Transverse colon (tissue), 4 donors: ENCODE data around the gene MAOB. TPM values are rescaled to one million over a fixed set of nuclear protein-coding genes. Genes with fewer than 3 reads are reported as not detected.
"Not testable (repeated sequence)": the region's sequence is repeated elsewhere in the genome, so short reads cannot be mapped to it uniquely, and the experiment has no call there.

Experiments
- DNase-seq: peaks from one replicate; pipeline ENCODE4 v3.0.0-alpha.2; 2019
- H3K27ac ChIP-seq, 4 donors: fragments of 200-600 bp; sonication (generic); 2 replicates each; pipeline ENCODE4 v1.5.1; 2016 to 2018; ENCODE audit warnings: inconsistent platforms in 4 of 4
- H3K27me3 ChIP-seq: fragments of 200-600 bp; sonication (generic); 2 replicates; pipeline ENCODE4 v1.5.1; 2017; ENCODE audit warnings: inconsistent platforms
- H3K36me3 ChIP-seq, 4 donors: fragments of 200-600 bp; sonication (generic); 2 replicates each; pipeline ENCODE4 v1.5.1; 2017 to 2019; ENCODE audit warnings: inconsistent platforms in 4 of 4
- H3K4me1 ChIP-seq, 4 donors: fragments of 200-600 bp; sonication (generic); 2 replicates each; pipeline ENCODE4 v1.5.1; 2017 to 2020; ENCODE audit warnings: inconsistent platforms in 4 of 4
- H3K4me3 ChIP-seq, 4 donors: fragments of 200-600 bp; sonication (generic); 1 replicate in 1 of 4; 2 replicates in 3 of 4; pipeline versions ENCODE4 v1.5.1 to v1.6.1; 2017 to 2019; ENCODE audit warnings: inconsistent platforms in 4 of 4
- H3K9me3 ChIP-seq, 2 donors: fragments of 200-600 bp; sonication (generic); 2 replicates each; pipeline ENCODE4 v1.5.1; 2017 to 2019; ENCODE audit warnings: inconsistent platforms in 2 of 2
- CTCF ChIP-seq, 5 experiments: fragments of 200-600 bp in 3 of 5; fragments of 450-650 bp in 2 of 5; sonication (generic) in 3 of 5; IDR thresholded peaks; 1 replicate in 2 of 5; 2 replicates in 3 of 5; pipeline ENCODE4 v1.5.1; 2016 to 2017; ENCODE audit warnings: antibody characterized with exemption in 5 of 5, inconsistent platforms in 3 of 5, mild to moderate bottlenecking in 2 of 5, moderate library complexity in 1 of 5
- EP300 ChIP-seq: sonication (generic); formaldehyde crosslinking; IDR thresholded peaks from one replicate; pipeline ENCODE4 v1.6.1; 2017; ENCODE audit warnings: antibody characterized with exemption, low read depth
- POLR2A ChIP-seq: fragments of 450-650 bp; IDR thresholded peaks from one replicate; pipeline ENCODE4 v1.6.1; 2016; ENCODE audit warnings: antibody characterized with exemption, mild to moderate bottlenecking, moderate library complexity
- POLR2AphosphoS5 ChIP-seq, 3 donors: sonication (generic); formaldehyde crosslinking; IDR thresholded peaks; one replicate each; pipeline ENCODE4 v1.6.1; 2016; ENCODE audit warnings: antibody characterized with exemption in 3 of 3
- WGBS, 2 donors: methylation state at CpG; one replicate each; pipeline ENCODE4 v1.1.5; 2018; ENCODE audit warnings: low coverage in 1 of 2; 5-methylcytosine and 5-hydroxymethylcytosine counted together
- in situ Hi-C, 4 donors: fragments of 200-750 bp; cut with MboI; loops; one replicate each; pipeline versions ENCODE4 v1.15.0 to v1.15.1; 2017; ENCODE audit warnings: low sequenced_read_pairs in 3 of 4, low pct_ligation_motif_present in 1 of 4, low pct_unique_long_range_greater_than_20kb in 1 of 4
- intact Hi-C: fragments of 100-400 bp; cut with DNase I; formaldehyde crosslinking; loops from one replicate; pipeline ENCODE4 v1.15.1; 2023; ENCODE audit warnings: low total_unique reads
- total RNA-seq, 4 donors: library from RNA; depleted of rRNA; stranded (reverse); fragments of >200 nt; gene quantifications; one replicate each; pipeline ENCODE4 v1.1.0, GENCODE V29; 2016

MAOB gene
- total RNA-seq, 4 donors from 2014 or later, result 2.4 to 44.9 (median 11.2) TPM

DNA sequence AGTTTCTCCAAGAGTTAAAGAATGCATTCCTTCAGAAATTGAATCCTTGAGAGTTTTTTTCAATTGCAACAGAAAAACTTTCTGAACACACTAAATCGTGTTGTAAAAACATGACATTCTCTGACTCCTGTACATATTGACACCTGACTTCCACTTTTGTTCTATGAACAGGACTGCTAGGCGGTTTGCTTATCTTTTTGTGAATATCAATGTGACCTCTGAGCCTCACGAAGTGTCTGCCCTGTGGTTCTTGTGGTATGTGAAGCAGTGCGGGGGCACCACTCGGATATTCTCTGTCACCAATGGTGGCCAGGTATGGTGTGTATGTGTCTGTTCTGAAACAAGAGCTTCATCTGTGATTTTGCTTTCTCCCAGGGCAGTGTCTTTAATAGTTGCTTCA is 154.2 kb downstream of the MAOB start:
- no peak overlapping the region for H3K4me3 ChIP-seq
- in situ Hi-C loops (no loop called here), intact Hi-C loops (no loop called here)
- no peak for DNase-seq
- TF ChIP-seq CTCF (IDR thresholded peaks at IDR 0.05) (no peak), POLR2A (no peak), EP300 (no peak), POLR2AphosphoS5 (IDR thresholded peaks at IDR 0.05) (no peak)
- 60 to 78% methylated on average over 1 to 5 of the region's 5 CpGs for WGBS, 2 donors
- H3K9me3 ChIP-seq, result no peaks in the 10 kb centered on the region
- peaks cover 0 to 3% (median 0%) of the 10 kb centered on the region in 4 donors for H3K4me1 ChIP-seq
- H3K27ac ChIP-seq, result no peak overlapping the region
- no peaks in the 10 kb centered on the region for H3K27me3 ChIP-seq
- no peaks in the 10 kb centered on the region for H3K36me3 ChIP-seq

GRCh38 chrX:43727254-43727653 is 155.0 kb downstream of the MAOB start:
- peak overlapping the region in 1 of 4 donors; percentile 9 for H3K27ac ChIP-seq
- H3K4me3 ChIP-seq, H3K36me3 ChIP-seq, intact Hi-C loops, in situ Hi-C loops, H3K27me3 ChIP-seq, H3K9me3 ChIP-seq, H3K4me1 ChIP-seq: not testable (repeated sequence)
- DNase-seq, result peak; percentile 54
- 83% methylated on average over 6 of the region's 6 CpGs; no CpG with 5 or more reads in 1 of the 2 donors for WGBS, 2 donors

GRCh38 chrX:43725227-43725626 is 157.0 kb downstream of the MAOB start:
- in situ Hi-C loops, H3K27me3 ChIP-seq, H3K36me3 ChIP-seq, H3K9me3 ChIP-seq, intact Hi-C loops, H3K4me1 ChIP-seq, H3K27ac ChIP-seq, DNase-seq, H3K4me3 ChIP-seq: not testable (repeated sequence)
- 75 to 100% methylated on average over 1 to 5 of the region's 5 CpGs for WGBS, 2 donors

DNA sequence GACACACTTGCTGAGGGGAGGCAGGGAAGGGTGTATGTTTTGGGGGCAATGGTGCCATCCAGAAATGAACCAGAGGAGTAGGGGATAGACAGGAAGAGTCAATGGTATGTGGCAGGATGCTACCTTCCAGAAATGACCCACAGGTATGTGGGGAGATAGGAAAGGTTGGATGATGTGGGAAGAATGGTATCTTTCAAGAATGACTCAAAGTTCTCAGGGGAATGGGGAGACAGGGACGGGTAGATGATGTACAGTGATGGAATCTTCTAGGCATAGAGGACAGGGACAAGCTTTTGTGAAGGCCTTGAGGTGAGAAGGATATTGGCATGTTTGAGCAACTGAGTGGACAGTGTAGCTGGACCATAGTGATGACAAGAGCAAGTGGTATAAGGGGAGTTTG is 161.3 kb downstream of the MAOB start:
- in situ Hi-C loops, result no loop called here
- no peak for TF ChIP-seq EP300
- TF ChIP-seq CTCF (IDR thresholded peaks at IDR 0.05), result no peak
- no peak for TF ChIP-seq POLR2A
- TF ChIP-seq POLR2AphosphoS5 (IDR thresholded peaks at IDR 0.05), result no peak

DNA sequence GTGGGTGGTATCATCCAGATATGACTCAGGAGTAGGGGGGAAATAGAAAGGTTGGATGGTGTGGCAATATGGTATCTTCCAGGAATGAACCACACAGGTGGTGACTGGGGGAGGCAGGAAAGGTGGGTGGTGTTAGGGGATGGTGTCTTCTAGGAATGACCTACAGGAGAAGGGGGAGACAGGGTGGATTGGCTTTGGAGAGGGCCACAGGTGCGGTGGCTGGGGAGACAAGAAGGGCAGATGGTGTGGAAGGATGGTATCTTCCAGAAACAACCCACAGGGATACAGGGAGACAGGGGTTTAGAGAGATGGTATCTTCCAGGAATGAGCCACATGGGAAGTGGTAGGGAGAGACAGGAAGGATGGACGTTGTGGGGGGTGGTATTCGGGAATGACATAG is 162.2 kb downstream of the MAOB start:
- no peaks in the 10 kb centered on the region for H3K36me3 ChIP-seq
- no peak overlapping the region for H3K27ac ChIP-seq
- intact Hi-C loops, result no loop called here
- H3K4me1 ChIP-seq, result no peaks in the 10 kb centered on the region
- no peak for TF ChIP-seq POLR2A
- no peak for TF ChIP-seq EP300
- no peak for TF ChIP-seq POLR2AphosphoS5 (IDR thresholded peaks at IDR 0.05)
- TF ChIP-seq CTCF (IDR thresholded peaks at IDR 0.05), result no peak
- in situ Hi-C loops, result no loop called here
- WGBS, 2 donors, result 74 to 90% methylated on average over 3 of the region's 3 CpGs
- no peak for DNase-seq
- no peak overlapping the region for H3K4me3 ChIP-seq
- H3K27me3 ChIP-seq, result no peaks in the 10 kb centered on the region
- H3K9me3 ChIP-seq, result no peaks in the 10 kb centered on the region

More for the DNA sequence above, 161.3 kb downstream of the MAOB start:
- H3K9me3 ChIP-seq, result no peaks in the 10 kb centered on the region
- no peak overlapping the region for H3K27ac ChIP-seq
- H3K4me1 ChIP-seq, result no peaks in the 10 kb centered on the region
- intact Hi-C loops, result no loop called here
- DNase-seq, result no peak
- no peaks in the 10 kb centered on the region for H3K36me3 ChIP-seq
- WGBS, 2 donors, result 63% methylated on average over 1 of the region's 1 CpG; no CpG with 5 or more reads in 1 of the 2 donors
- H3K4me3 ChIP-seq, result no peak overlapping the region
- no peaks in the 10 kb centered on the region for H3K27me3 ChIP-seq
